Stimulated activated CD8-positive, alpha-beta memory T cell treated with anti-CD3 and anti-CD28 coated beads, Interleukin-4, amount 100 ng/mL, for 4 hours (primary cell): ENCODE results near the gene PTPRT.

Experiments
- DNase-seq, 2 donors: peaks; one replicate each; pipeline ENCODE4 v3.0.0-alpha.2; 2020; ENCODE audit warnings: low read depth in 2 of 2, low spot score in 1 of 2

PTPRT gene

GRCh38 chr20:42492290-42492689 lies 697.4 kb downstream of the PTPRT start:
- DNase-seq = no peak

GRCh38 chr20:42485556-42485955 lies 704.1 kb downstream of the PTPRT start:
- no peak for DNase-seq

GRCh38 chr20:42484790-42485375 lies 704.8 kb downstream of the PTPRT start:
- DNase-seq = no peak

GRCh38 chr20:42484335-42484734 lies 705.4 kb downstream of the PTPRT start:
- no peak for DNase-seq

DNA sequence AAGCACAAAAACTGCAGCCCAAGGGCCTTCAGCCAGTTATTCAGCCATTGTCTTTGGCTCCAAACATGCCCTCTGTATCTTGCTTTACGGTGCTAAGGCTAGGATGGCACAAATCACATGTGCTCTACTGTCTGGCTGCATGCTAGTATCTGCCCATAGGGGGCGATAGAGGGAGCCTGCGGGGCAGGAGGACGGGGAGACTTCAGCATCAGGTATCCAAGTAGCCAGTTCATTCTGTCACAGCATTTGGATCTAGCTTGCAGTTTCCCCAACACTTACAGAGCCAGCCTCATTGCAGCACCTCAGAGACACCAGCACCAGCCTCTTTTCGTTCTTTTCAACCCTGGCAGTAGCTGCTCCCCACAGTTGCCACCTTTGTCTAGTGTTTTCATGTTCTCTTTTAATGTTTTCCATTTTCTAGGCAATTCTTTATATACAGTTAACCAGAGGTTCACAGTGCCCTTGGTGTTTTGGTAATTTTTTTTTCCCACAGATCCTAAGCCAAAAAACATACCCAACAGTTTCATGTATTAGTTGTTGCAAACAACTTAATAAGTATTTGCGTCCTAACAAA lies 705.9 kb downstream of the PTPRT start:
- DNase-seq = no peak

- DNase-seq = no peak
Observed at GRCh38 chr20:42482808-42483207, 706.9 kb downstream of the PTPRT start.

GRCh38 chr20:42475773-42476172 lies 713.9 kb downstream of the PTPRT start:
- DNase-seq = no peak

DNA sequence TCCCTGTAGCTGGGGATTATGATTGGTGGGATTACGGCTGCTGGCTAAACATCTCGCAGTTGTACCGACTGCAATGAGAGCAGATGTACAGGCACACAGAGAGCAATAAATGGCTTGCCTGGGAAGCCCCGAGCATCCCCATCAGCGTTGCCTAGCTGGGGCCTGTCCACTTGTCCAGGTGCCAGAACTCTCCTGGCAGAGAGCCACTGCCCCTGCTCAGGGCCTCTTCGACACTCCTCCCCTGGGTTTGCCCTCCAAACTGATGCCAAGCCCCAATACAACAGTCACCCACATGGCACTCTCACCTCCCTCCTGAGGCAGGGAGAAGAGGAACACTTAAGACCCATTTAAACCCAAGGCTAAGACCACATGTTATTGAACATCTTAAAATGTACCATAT lies 715.1 kb downstream of the PTPRT start:
- no peak for DNase-seq

- no peak for DNase-seq
Observed at GRCh38 chr20:42472198-42472597, 717.5 kb downstream of the PTPRT start.

GRCh38 chr20:42461965-42462593 lies 727.6 kb downstream of the PTPRT start:
- DNase-seq = no peak

- no peak for DNase-seq
Observed at GRCh38 chr20:42461291-42461690, 728.4 kb downstream of the PTPRT start.

- no peak for DNase-seq
Observed at GRCh38 chr20:42447270-42447669, 742.4 kb downstream of the PTPRT start.

DNA sequence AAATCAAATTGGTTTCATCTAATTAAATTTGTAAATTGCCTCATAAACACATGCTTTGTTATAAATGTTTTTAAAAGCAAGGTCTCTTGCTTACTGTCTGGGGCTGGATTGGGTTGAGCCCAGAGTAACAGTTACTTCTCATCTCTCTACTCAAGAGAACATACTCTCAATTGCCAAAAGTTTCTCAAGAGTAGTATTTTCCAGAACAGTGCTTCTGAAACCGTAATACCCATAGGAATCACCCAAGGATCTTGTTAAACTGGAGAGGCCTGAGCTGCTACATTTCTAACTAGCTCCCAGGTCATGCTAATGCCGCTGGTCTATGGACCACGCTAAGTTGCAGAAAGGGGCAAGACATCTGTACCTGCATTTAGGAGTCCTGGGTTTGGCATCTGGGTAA lies 744.9 kb downstream of the PTPRT start:
- DNase-seq = no peak

DNA sequence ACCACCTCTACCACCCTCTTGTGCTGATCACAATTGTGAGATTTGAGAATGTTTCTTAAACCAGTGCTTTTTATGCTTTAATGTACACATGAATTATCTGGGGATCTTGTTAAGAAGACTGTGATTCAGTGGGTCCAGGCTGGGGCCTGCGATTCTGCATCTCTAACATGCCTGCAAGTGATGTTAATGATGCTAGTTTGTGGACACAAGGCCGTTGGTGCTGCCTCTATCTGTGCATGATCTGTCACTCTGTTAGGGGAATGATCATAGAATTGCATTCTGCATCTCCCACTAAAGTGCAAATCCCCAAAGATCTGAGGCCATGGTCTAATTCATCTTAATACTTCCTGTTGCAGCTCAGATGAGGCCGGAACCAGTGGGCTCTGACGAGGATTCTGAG lies 746.5 kb downstream of the PTPRT start:
- no peak for DNase-seq

DNA sequence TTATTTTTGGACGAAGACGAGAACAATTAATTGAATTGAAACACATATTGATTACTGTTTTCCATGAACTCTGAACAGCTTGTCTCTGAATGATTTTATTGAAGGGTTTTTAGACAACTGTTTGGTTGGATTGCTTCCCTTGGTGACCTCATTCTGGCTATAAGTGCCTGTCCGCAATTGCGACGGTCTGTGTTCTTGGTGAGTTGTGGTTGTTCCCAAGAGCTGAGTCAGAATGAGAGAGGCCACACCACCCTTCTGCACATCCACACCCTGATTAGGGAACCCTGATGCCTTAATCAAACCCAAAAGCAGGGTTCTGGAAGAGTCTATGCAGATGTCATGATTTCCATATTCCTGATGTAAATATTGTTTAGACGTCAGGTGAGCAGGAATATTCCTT lies 747.0 kb downstream of the PTPRT start:
- no peak for DNase-seq

- DNase-seq = no peak
Observed at GRCh38 chr20:42441864-42442331, 747.8 kb downstream of the PTPRT start.

GRCh38 chr20:42441196-42441863 lies 748.4 kb downstream of the PTPRT start:
- DNase-seq = no peak

GRCh38 chr20:42435230-42435629 lies 754.5 kb downstream of the PTPRT start:
- DNase-seq = no peak

GRCh38 chr20:42432496-42433334 lies 757.0 kb downstream of the PTPRT start:
- no peak for DNase-seq

DNA sequence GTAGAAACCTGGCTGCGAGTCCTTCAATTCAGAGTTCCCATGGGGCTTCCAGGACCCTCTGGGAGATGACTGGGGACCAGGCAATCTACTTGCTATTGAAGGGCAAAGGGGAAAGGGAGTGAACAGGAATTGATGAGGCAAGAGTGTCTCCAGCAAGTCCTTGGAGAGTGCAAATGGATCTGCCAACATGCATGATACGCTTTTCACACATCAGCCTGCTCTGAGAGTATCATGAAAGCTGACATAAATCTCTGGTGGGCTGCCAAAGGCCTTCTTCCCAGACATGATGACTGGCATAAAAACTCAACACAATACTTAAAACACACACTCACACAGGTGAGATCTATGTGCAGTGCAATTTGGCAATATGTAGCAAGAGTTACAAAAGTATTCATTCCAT lies 759.1 kb downstream of the PTPRT start:
- no peak for DNase-seq

- no peak for DNase-seq
Observed at GRCh38 chr20:42429761-42430458, 759.8 kb downstream of the PTPRT start.
